SW480 (cell line): Measurements from ENCODE around the gene NBPF26.
A peak's percentile ranks its signal among the peaks of the same experiment; 100 is the strongest.
"Not testable (repeated sequence)": the region's sequence is repeated elsewhere in the genome, so short reads cannot be mapped to it uniquely, and the experiment has no call there.

ENCODE experiments used
- DNase-seq: peaks from one replicate; pipeline ENCODE4 v3.0.0-alpha.2; 2016; ENCODE audit warnings: low spot score

Gene NBPF26

GRCh38 chr1:120723715-120724402 lies at the start of gene NBPF26:
TSS of gene NBPF26 (plus strand) at chr1:120723945.
- DNase-seq: peak; percentile 67

GRCh38 chr1:120680106-120680819 lies 43.5 kb upstream of the NBPF26 start:
- DNase-seq: not testable (repeated sequence)

- not testable (repeated sequence) for DNase-seq
Measured at GRCh38 chr1:120680938-120681337, 42.8 kb upstream of the NBPF26 start.

GRCh38 chr1:120684397-120684796 lies 39.3 kb upstream of the NBPF26 start:
- not testable (repeated sequence) for DNase-seq

GRCh38 chr1:120685622-120686021 lies 38.1 kb upstream of the NBPF26 start:
- DNase-seq: not testable (repeated sequence)

GRCh38 chr1:120687250-120687649 lies 36.5 kb upstream of the NBPF26 start:
- not testable (repeated sequence) for DNase-seq

- not testable (repeated sequence) for DNase-seq
Measured at GRCh38 chr1:120700807-120701562, 22.8 kb upstream of the NBPF26 start.

- not testable (repeated sequence) for DNase-seq
Measured at GRCh38 chr1:120723358-120723714, 409 bp upstream of the NBPF26 start.

GRCh38 chr1:120724507-120724906 lies 762 bp downstream of the NBPF26 start:
- DNase-seq: not testable (repeated sequence)

GRCh38 chr1:120728811-120729210 lies 5.1 kb downstream of the NBPF26 start:
- DNase-seq: not testable (repeated sequence)

GRCh38 chr1:120769090-120769489 lies 45.3 kb downstream of the NBPF26 start:
- not testable (repeated sequence) for DNase-seq

- not testable (repeated sequence) for DNase-seq
Measured at GRCh38 chr1:120805452-120805851, 81.7 kb downstream of the NBPF26 start.

- peak; percentile 4 for DNase-seq
Measured at GRCh38 chr1:120811822-120812221, 88.1 kb downstream of the NBPF26 start.

- DNase-seq: not testable (repeated sequence)
Measured at GRCh38 chr1:120825051-120825450, 101.3 kb downstream of the NBPF26 start.

- DNase-seq: not testable (repeated sequence)
Measured at GRCh38 chr1:120826623-120827022, 102.9 kb downstream of the NBPF26 start.

- peak; percentile 83 for DNase-seq
Measured at GRCh38 chr1:120844186-120844944, 120.6 kb downstream of the NBPF26 start.

GRCh38 chr1:120844945-120845330 lies 121.2 kb downstream of the NBPF26 start:
- not testable (repeated sequence) for DNase-seq

- DNase-seq: not testable (repeated sequence)
Measured at GRCh38 chr1:120849400-120850286, 125.9 kb downstream of the NBPF26 start.

- DNase-seq: peak; percentile 52
Measured at GRCh38 chr1:120850287-120850536, 126.5 kb downstream of the NBPF26 start.

GRCh38 chr1:120850537-120851421 lies 127.0 kb downstream of the NBPF26 start:
- DNase-seq: peak; percentile 95
